HCT116 (cell line): ENCODE measurements around the gene CASP9. TPM values are rescaled to one million over a fixed set of nuclear protein-coding genes. Genes with fewer than 3 reads are reported as not detected.
A peak's percentile ranks its signal among the peaks of the same experiment; 100 is the strongest.

ENCODE experiments used
- ATAC-seq: fragments of 200-7000 bp; cut with Tn5 transposase; 2 replicates; pipeline ENCODE4 v1.9.1; 2020; ENCODE audit warnings: mild to moderate bottlenecking, moderate library complexity
- BruUV-seq: library from RNA; stranded (reverse); fragments of 400-500 nt; replicated peaks from 2 replicates; lab custom pipeline; 2021; lab: Mats Ljungman, UMichigan
- CTCF ChIA-PET: fragments of 300-600 bp; sonication (Branson Sonifier 250); formaldehyde crosslinking; loops from one replicate; lab custom pipeline; 2021; ENCODE audit warnings: antibody characterized with exemption; lab: Charles Lee
- POLR2A ChIA-PET: fragments of 300-600, 350-600 bp; sonication (Branson Sonifier 250); formaldehyde crosslinking; loops from one replicate; lab custom pipeline; 2021; ENCODE audit warnings: antibody characterized with exemption; lab: Charles Lee
- RAD21 ChIA-PET, 2 experiments: fragments of 300-600 bp; sonication (Branson Sonifier 250); formaldehyde crosslinking; loops; one replicate each; lab custom pipeline; 2023; ENCODE audit warnings: low total read pairs in 2 of 2; ENCODE audit not compliant: uncharacterized antibody in 2 of 2, unreplicated experiment in 2 of 2, low non-redundant PET in 1 of 2; lab: Charles Lee
- DNase-seq: peaks from one replicate; pipeline ENCODE4 v3.0.0-alpha.2; 2010; ENCODE audit warnings: low read depth, low spot score
- H2AFZ ChIP-seq: fragments of 200-600 bp; shearing (Covaris generic), sonication (generic); 2 replicates; pipeline ENCODE4 v1.6.1; 2017; ENCODE audit warnings: low read depth, mixed run types, mixed read lengths, antibody characterized with exemption, low read length; ENCODE audit not compliant: poor library complexity, severe bottlenecking
- H3K27ac ChIP-seq: 2 replicates; pipeline ENCODE4 v1.5.1; 2012; ENCODE audit warnings: low read depth, low read length
- H3K27me3 ChIP-seq: fragments of 200-600 bp; sonication (generic); 2 replicates; pipeline ENCODE4 v1.6.1; 2016; ENCODE audit warnings: mixed run types, low read length, mixed read lengths; ENCODE audit not compliant: insufficient read depth
- H3K36me3 ChIP-seq, 2 experiments: fragments of 200-500 bp in 1 of 2; fragments of 200-600 bp in 1 of 2; sonication (Bioruptor generic) in 1 of 2; sonication (generic) in 1 of 2; 2 replicates each; pipeline versions ENCODE4 v1.5.1 to v1.6.1; 2014 to 2016; ENCODE audit warnings: low read length in 2 of 2, inconsistent platforms in 1 of 2, mixed read lengths in 1 of 2, mixed run types in 1 of 2; ENCODE audit not compliant: insufficient read depth in 2 of 2, control insufficient read depth in 1 of 2
- H3K4me1 ChIP-seq, 2 experiments: fragments of 200-600 bp in 1 of 2; sonication (generic) in 1 of 2; 2 replicates each; pipeline versions ENCODE4 v1.5.1 to v1.6.1; 2012 to 2017; ENCODE audit warnings: low read length in 2 of 2, inconsistent platforms in 1 of 2, mild to moderate bottlenecking in 1 of 2, mixed read lengths in 1 of 2, mixed run types in 1 of 2, moderate library complexity in 1 of 2; ENCODE audit not compliant: insufficient read depth in 2 of 2, control insufficient read depth in 1 of 2
- H3K4me2 ChIP-seq: fragments of 200-600 bp; sonication (generic); 2 replicates; pipeline ENCODE4 v1.6.1; 2017; ENCODE audit warnings: mixed run types, low read length, mixed read lengths
- H3K4me3 ChIP-seq, 2 experiments: fragments of 200-600 bp in 1 of 2; sonication (generic) in 1 of 2; replicated peaks in 1 of 2; 2 replicates each; pipeline ENCODE4 v1.5.1; 2011 to 2016; ENCODE audit warnings: low read length in 2 of 2, control low read depth in 1 of 2, low read depth in 1 of 2, mild to moderate bottlenecking in 1 of 2, mixed read lengths in 1 of 2, mixed run types in 1 of 2
- H3K79me2 ChIP-seq: fragments of 200-600 bp; sonication (generic); 2 replicates; pipeline ENCODE4 v1.6.1; 2017; ENCODE audit warnings: mild to moderate bottlenecking, mixed run types, low read length, moderate library complexity, mixed read lengths; ENCODE audit not compliant: insufficient read depth
- H3K9ac ChIP-seq: fragments of 200-600 bp; sonication (generic); 2 replicates; pipeline ENCODE4 v1.6.1; 2016; ENCODE audit warnings: low read length, mixed read lengths
- H3K9me2 ChIP-seq: fragments of 200-600 bp; sonication (generic), shearing (Covaris generic); 2 replicates; pipeline ENCODE4 v1.6.1; 2017; ENCODE audit warnings: mixed run types, mild to moderate bottlenecking, moderate library complexity; ENCODE audit not compliant: insufficient read depth
- H3K9me3 ChIP-seq, 2 experiments: fragments of 200-500 bp in 1 of 2; fragments of 200-600 bp in 1 of 2; sonication (Bioruptor generic) in 1 of 2; sonication (generic) in 1 of 2; 2 replicates each; pipeline ENCODE4 v1.6.1; 2014 to 2017; ENCODE audit warnings: low read length in 2 of 2, mixed read lengths in 2 of 2, inconsistent platforms in 1 of 2, low read depth in 1 of 2, mild to moderate bottlenecking in 1 of 2, mixed run types in 1 of 2, moderate library complexity in 1 of 2; ENCODE audit not compliant: control insufficient read depth in 1 of 2, insufficient read depth in 1 of 2
- H4K20me1 ChIP-seq: fragments of 200-600 bp; sonication (generic), shearing (Covaris generic); 2 replicates; pipeline ENCODE4 v1.6.1; 2017; ENCODE audit warnings: mixed run types, mild to moderate bottlenecking, moderate library complexity; ENCODE audit not compliant: insufficient read depth
- CBX3 ChIP-seq: IDR thresholded peaks from 2 replicates; pipeline ENCODE4 v1.6.1; 2012; ENCODE audit warnings: low read depth
- ELF1 ChIP-seq: IDR thresholded peaks from 2 replicates; pipeline ENCODE4 v1.6.1; 2012; ENCODE audit warnings: low read depth, borderline replicate concordance
- EZH2 ChIP-seq: fragments of 200-600 bp; sonication (generic); IDR thresholded peaks from 2 replicates; pipeline ENCODE4 v1.6.1; 2017; ENCODE audit warnings: antibody characterized with exemption, mixed run types
- EZH2phosphoT487 ChIP-seq: fragments of 200-600 bp; IDR thresholded peaks from 2 replicates; pipeline ENCODE4 v1.6.1; 2018; ENCODE audit warnings: antibody characterized with exemption, borderline replicate concordance
- MAX ChIP-seq: IDR thresholded peaks from 2 replicates; pipeline ENCODE4 v1.6.1; 2012
- POLR2AphosphoS5 ChIP-seq: IDR thresholded peaks from 2 replicates; pipeline ENCODE4 v1.6.1; 2011; ENCODE audit warnings: mild to moderate bottlenecking, low read depth, low read length, moderate library complexity
- REST ChIP-seq: IDR thresholded peaks from 2 replicates; pipeline ENCODE4 v1.6.1; 2012; ENCODE audit warnings: low read depth
- SRF ChIP-seq: IDR thresholded peaks from 2 replicates; pipeline ENCODE4 v1.6.1; 2012; ENCODE audit warnings: low read depth
- ZNF274 ChIP-seq: fragments of 200-500 bp; sonication (Bioruptor generic); IDR thresholded peaks from 2 replicates; pipeline ENCODE4 v1.6.1; 2014; ENCODE audit warnings: mild to moderate bottlenecking, low read depth, low read length, inconsistent platforms
- intact Hi-C: fragments of 100-400 bp; cut with micrococcal nuclease; formaldehyde crosslinking; loops from 2 replicates; pipeline ENCODE4 v1.10.0; 2022
- total RNA-seq: library from RNA; stranded (reverse); gene quantifications from one replicate; pipeline ENCODE4 v1.2.1, GENCODE V29; 2021; ENCODE audit not compliant: unreplicated experiment

The CASP9 gene
- total RNA-seq, 1 experiment from 2014 or later = 10.6 TPM

GRCh38 chr1:15526021-15526489 is 2.0 kb upstream of the CASP9 start:
- Histone ChIP-seq H3K4me1 (peaks cover 10 to 31% of the 10 kb centered on the region in 2 experiments), H3K4me3 (peak overlapping the region; percentile 50 to 84), H4K20me1 (no peaks in the 10 kb centered on the region), H3K9me3 (no peaks in the 10 kb centered on the region), H2AFZ (no peak overlapping the region), H3K9me2 (no peaks in the 10 kb centered on the region), H3K27ac (peak overlapping the region; percentile 54), H3K79me2 (peaks cover 26% of the 10 kb centered on the region), H3K27me3 (no peaks in the 10 kb centered on the region), H3K4me2 (peak overlapping the region; percentile 77), H3K36me3 (0 out of 4 replicates have a peak, but pooled peaks cover 0 to 2% of the 10 kb centered on the region in 2 experiments), H3K9ac (peak overlapping the region; percentile 90)
- no peak for TF ChIP-seq ELF1
- no peak for TF ChIP-seq SRF
- TF ChIP-seq ZNF274 = no peak
- TF ChIP-seq MAX = no peak
- 0 out of 2 replicates have a peak, but pooled peaks have one; percentile 29 for TF ChIP-seq CBX3
- TF ChIP-seq EZH2phosphoT487 = no peak
- DNase-seq (no peak), ATAC-seq (no peak)
- BruUV-seq = no TSS peak
- CTCF ChIA-PET = no interaction called here
- intact Hi-C loops = loop anchor here (5.0 kb wide), 2 partner anchors 91 to 621 kb away; partner anchors contain the start of gene DDI2
- RAD21 ChIA-PET = no interaction called here
- POLR2A ChIA-PET = no interaction called here

- Histone ChIP-seq H3K4me3 (peak overlapping the region; percentile 50 to 84), H3K9ac (peak overlapping the region; percentile 90), H3K9me2 (no peaks in the 10 kb centered on the region), H3K4me2 (peak overlapping the region; percentile 77), H2AFZ (no peak overlapping the region), H4K20me1 (no peaks in the 10 kb centered on the region), H3K27me3 (no peaks in the 10 kb centered on the region), H3K4me1 (peaks cover 10 to 31% of the 10 kb centered on the region in 2 experiments), H3K9me3 (no peaks in the 10 kb centered on the region), H3K79me2 (peaks cover 26% of the 10 kb centered on the region), H3K27ac (peak overlapping the region; percentile 54), H3K36me3 (0 out of 4 replicates have a peak, but pooled peaks cover 0 to 2% of the 10 kb centered on the region in 2 experiments)
- ChIA-PET CTCF (no interaction called here), RAD21 (no interaction called here), POLR2A (no interaction called here)
- intact Hi-C loops = loop anchor here (5.0 kb wide), 2 partner anchors 92 to 622 kb away; partner anchors contain the start of gene DDI2
- ATAC-seq (peak; percentile 62), DNase-seq (peak; percentile 98)
- TF ChIP-seq REST (no peak), POLR2AphosphoS5 (peak; percentile 62), EZH2 (no peak)
- BruUV-seq = no TSS peak
Observed at GRCh38 chr1:15525050-15526020, 1.3 kb upstream of the CASP9 start.
